Testis (tissue), 3 donors: ENCODE measurements around the gene CCDC85A. TPM values are rescaled to one million over a fixed set of nuclear protein-coding genes. Genes with fewer than 3 reads are reported as not detected.

ENCODE experiments used
- DNase-seq: peaks from one replicate; pipeline ENCODE4 v3.0.0-alpha.2; 2019
- H3K27ac ChIP-seq, 2 donors: fragments of 200-600 bp; sonication (generic); one replicate each; pipeline ENCODE4 v1.5.1; 2019
- H3K27me3 ChIP-seq: fragments of 200-600 bp; sonication (generic); one replicate; pipeline ENCODE4 v1.5.1; 2019
- H3K36me3 ChIP-seq: fragments of 200-600 bp; sonication (generic); one replicate; pipeline ENCODE4 v1.5.1; 2017; ENCODE audit warnings: low read depth; ENCODE audit errors: missing control alignments
- H3K4me1 ChIP-seq: fragments of 200-600 bp; sonication (generic); one replicate; pipeline ENCODE4 v1.5.1; 2019
- H3K4me3 ChIP-seq, 2 donors: fragments of 200-600 bp; sonication (generic); one replicate each; pipeline ENCODE4 v1.5.1; 2017 to 2019
- H3K9me3 ChIP-seq: fragments of 200-600 bp; sonication (generic); one replicate; pipeline ENCODE4 v1.5.1; 2017
- POLR2A ChIP-seq: fragments of 450-650 bp; IDR thresholded peaks from one replicate; pipeline ENCODE4 v1.6.1; 2017; ENCODE audit warnings: antibody characterized with exemption, mild to moderate bottlenecking, moderate library complexity
- WGBS, 2 donors: methylation state at CpG; one replicate each; pipeline ENCODE4 v1.1.5; 2018; 5-methylcytosine and 5-hydroxymethylcytosine counted together
- intact Hi-C: fragments of 100-400 bp; cut with DNase I; formaldehyde crosslinking; loops from one replicate; pipeline ENCODE4 v1.15.1; 2023; ENCODE audit warnings: low total_unique reads
- polyA plus RNA-seq: library from polyadenylated mRNA; stranded (reverse); fragments of 350-450 nt; fragmentation: Illumina TruSeq; extraction: RNeasy Lipid Tissue Mini Kit (QIAGEN cat#74804); gene quantifications from one replicate; pipeline ENCODE4 v1.2.3, GENCODE V29; 2014; ENCODE audit warnings: low read depth, low replicate concordance; ENCODE audit not compliant: insufficient read depth
- total RNA-seq, 2 donors: library from RNA; depleted of rRNA; stranded (reverse); fragments of >200 nt; gene quantifications; one replicate each; pipeline ENCODE4 v1.2.3, GENCODE V29; 2016
- TF ChIP-seq, protein P1 (sequence below), 3 experiments: fragments of 450-650 bp in 2 of 3; fragments of 200-600 bp in 1 of 3; sonication (generic) in 1 of 3; IDR thresholded peaks; one replicate each; pipeline ENCODE4 v1.5.1; 2016 to 2019; ENCODE audit warnings: antibody characterized with exemption in 3 of 3, mild to moderate bottlenecking in 2 of 3, moderate library complexity in 1 of 3

Gene CCDC85A
- total and polyA plus RNA-seq, 3 donors from 2014 or later = 0.61 to 3.9 (median 2.9) TPM

GRCh38 chr2:56369316-56369715 is 185.5 kb downstream of the CCDC85A start:
- intact Hi-C loops = no loop called here
- Histone ChIP-seq H3K27ac (no peak overlapping the region), H3K4me1 (no peaks in the 10 kb centered on the region), H3K27me3 (no peaks in the 10 kb centered on the region), H3K36me3 (no peaks in the 10 kb centered on the region), H3K4me3 (no peak overlapping the region), H3K9me3 (no peaks in the 10 kb centered on the region)
- TF ChIP-seq POLR2A = no peak
- TF ChIP-seq, protein P1, sequence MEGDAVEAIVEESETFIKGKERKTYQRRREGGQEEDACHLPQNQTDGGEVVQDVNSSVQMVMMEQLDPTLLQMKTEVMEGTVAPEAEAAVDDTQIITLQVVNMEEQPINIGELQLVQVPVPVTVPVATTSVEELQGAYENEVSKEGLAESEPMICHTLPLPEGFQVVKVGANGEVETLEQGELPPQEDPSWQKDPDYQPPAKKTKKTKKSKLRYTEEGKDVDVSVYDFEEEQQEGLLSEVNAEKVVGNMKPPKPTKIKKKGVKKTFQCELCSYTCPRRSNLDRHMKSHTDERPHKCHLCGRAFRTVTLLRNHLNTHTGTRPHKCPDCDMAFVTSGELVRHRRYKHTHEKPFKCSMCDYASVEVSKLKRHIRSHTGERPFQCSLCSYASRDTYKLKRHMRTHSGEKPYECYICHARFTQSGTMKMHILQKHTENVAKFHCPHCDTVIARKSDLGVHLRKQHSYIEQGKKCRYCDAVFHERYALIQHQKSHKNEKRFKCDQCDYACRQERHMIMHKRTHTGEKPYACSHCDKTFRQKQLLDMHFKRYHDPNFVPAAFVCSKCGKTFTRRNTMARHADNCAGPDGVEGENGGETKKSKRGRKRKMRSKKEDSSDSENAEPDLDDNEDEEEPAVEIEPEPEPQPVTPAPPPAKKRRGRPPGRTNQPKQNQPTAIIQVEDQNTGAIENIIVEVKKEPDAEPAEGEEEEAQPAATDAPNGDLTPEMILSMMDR (IDR thresholded peaks at IDR 0.05) = no peak
- no peak for DNase-seq
- WGBS, 2 donors = 89 to 96% methylated on average over 2 of the region's 2 CpGs

GRCh38 chr2:56372071-56372656 is 188.4 kb downstream of the CCDC85A start:
- Histone ChIP-seq H3K4me3 (no peak overlapping the region), H3K4me1 (no peaks in the 10 kb centered on the region), H3K9me3 (no peaks in the 10 kb centered on the region), H3K36me3 (no peaks in the 10 kb centered on the region), H3K27me3 (no peaks in the 10 kb centered on the region), H3K27ac (no peak overlapping the region)
- intact Hi-C loops = no loop called here
- no peak for DNase-seq
- 95 to 97% methylated on average over 6 of the region's 6 CpGs for WGBS, 2 donors
- TF ChIP-seq, protein P1 (IDR thresholded peaks at IDR 0.05) = no peak
- no peak for TF ChIP-seq POLR2A

DNA sequence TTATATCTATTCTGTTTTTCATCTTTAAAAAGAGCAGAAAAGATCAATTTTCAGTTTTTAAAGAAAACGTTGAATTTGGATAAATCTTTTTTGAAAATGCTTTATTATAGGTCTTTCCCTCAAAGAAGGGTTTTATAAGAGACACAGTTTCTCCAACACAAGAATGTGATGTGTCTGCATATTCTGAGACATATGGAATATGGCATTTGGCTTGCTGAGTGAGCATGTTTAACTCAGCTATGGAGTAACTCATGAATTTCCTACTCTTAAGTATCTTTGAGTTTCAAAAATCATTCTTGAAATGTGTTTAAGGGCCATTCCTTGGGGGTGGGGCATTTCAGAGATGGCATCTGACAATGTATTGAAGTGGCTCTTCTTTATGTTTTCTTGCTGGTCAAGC is 191.5 kb downstream of the CCDC85A start:
- Histone ChIP-seq H3K9me3 (no peaks in the 10 kb centered on the region), H3K27ac (no peak overlapping the region), H3K4me3 (no peak overlapping the region), H3K4me1 (no peaks in the 10 kb centered on the region), H3K27me3 (no peaks in the 10 kb centered on the region), H3K36me3 (no peaks in the 10 kb centered on the region)
- 70 to 74% methylated on average over 1 of the region's 1 CpG for WGBS, 2 donors
- intact Hi-C loops = no loop called here
- DNase-seq = no peak
- TF ChIP-seq, protein P1 (IDR thresholded peaks at IDR 0.05) = no peak
- no peak for TF ChIP-seq POLR2A

- no peaks in the 10 kb centered on the region for H3K4me1 ChIP-seq
- no peaks in the 10 kb centered on the region for H3K36me3 ChIP-seq
- 92 to 93% methylated on average over 2 of the region's 2 CpGs for WGBS, 2 donors
- H3K4me3 ChIP-seq = no peak overlapping the region
- intact Hi-C loops = no loop called here
- no peak for DNase-seq
- H3K27ac ChIP-seq = no peak overlapping the region
- H3K27me3 ChIP-seq = no peaks in the 10 kb centered on the region
- no peaks in the 10 kb centered on the region for H3K9me3 ChIP-seq
- TF ChIP-seq, protein P1 (IDR thresholded peaks at IDR 0.05) = no peak
- no peak for TF ChIP-seq POLR2A
Observed at GRCh38 chr2:56376699-56377665, 193.2 kb downstream of the CCDC85A start.
